COLO668 (cell line): ENCODE measurements around the gene BIRC6.
A peak's percentile ranks its signal among the peaks of the same experiment; 100 is the strongest.

Source experiments
- DNase-seq: peaks from one replicate; lab custom pipeline; 2025; ENCODE audit not compliant: unreplicated experiment; lab: John Stamatoyannopoulos, UW

The BIRC6 gene

DNA sequence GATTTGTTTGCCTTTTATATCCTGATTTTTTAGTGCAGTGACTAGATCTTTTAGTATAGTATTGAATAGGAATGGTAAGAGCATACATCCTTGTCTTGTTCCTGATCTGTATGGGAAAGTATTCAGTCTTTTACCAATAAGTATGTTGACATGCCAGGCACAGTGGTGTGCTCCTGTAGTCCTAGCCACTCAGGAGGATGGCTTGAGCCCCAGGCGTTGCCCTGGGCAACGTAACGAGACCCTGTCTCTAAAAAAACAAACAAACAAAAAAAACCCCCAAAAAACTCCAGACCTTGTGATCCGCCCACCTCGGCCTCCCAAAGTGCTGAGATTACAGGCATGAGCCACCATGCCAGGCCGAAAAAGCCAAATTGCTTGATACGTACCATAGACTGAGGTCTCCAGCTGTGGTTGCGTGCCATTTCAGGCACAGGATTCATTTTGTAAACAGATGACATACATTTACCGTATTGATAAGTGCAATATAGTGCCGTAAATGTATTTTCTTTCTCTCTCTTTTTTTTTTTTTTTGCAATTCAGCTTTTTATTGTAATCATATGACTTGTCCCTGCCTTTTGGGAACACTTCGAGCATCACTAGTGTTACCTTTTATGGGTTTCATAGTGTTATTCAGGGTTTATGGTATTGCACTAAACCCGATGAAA, 18.5 kb downstream of the BIRC6 start:
- DNase-seq: no peak

DNA sequence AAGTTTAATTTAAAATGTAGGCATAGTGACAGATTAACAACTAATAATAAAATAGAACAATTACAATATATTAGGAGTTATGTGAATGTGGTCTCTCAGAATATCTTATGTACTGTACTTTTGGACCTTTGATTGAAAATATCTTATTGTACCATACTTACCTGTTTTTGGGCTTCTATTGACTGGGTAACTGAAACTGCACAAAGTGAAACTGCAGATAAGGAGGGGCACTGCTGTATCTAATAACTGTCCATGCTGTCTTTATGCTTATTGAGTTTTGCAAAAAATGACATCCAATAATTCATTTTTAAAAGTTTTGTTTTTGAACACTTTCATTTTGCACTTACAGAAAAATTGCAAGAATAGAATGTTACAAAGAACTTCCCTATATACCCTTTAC, 19.9 kb downstream of the BIRC6 start:
- no peak for DNase-seq

DNA sequence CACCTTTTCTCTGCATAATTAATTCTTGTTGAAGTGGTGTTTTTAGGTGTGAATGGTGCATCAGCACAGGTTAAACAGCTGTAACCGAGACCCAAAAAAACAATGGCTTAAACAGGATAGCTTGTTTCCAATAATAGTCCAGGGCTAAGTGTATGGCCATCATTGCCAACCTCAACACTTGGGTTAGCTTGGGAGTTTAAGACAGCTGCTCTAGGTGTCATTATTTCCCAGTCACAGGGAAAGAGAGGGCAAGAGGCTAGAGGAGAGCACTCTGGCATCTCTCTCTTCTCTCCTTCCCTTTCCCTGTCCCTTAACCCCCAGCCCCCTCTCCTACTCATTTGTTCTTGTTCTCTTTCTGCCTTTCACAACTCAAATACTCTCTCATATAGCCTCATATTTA, 21.1 kb downstream of the BIRC6 start:
- DNase-seq: no peak

DNA sequence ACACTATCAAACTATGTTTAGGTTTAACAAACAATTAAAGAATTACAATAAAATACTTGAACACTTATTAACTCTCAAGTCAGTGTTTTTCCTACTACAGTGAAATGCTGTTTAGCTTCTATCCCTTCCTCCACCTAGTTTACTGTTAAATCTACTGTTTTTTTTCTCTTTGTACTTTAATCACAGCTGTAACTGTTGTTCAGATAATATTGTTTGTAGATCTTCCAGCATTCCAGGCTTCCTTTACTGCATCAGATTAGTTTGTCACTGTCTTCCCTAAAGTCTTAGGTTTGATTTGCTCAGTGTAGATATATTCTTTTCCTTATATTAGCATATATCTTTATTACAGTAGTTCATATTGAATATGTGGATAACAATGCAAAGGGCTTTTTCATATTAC, 22.5 kb downstream of the BIRC6 start:
- DNase-seq: no peak

DNA sequence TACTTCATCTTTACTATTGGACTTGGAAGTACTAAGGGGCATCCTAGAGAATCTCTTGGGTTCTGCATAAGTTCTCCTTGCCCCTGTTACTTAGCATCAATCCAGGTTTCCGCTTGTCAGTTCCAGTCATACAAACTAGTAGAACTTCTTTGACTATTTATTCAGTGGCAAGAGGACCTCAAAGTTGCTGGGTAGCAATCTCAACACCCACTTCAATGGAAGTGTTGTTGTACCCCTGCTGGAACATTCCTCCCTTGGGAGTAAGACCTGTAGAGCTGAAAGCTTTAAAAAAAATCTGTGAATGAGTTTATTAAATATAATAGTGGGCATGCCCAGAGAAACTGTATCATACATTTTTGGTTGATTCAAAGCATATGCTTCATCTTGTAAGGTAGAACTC, 27.0 kb downstream of the BIRC6 start:
- no peak for DNase-seq

DNA sequence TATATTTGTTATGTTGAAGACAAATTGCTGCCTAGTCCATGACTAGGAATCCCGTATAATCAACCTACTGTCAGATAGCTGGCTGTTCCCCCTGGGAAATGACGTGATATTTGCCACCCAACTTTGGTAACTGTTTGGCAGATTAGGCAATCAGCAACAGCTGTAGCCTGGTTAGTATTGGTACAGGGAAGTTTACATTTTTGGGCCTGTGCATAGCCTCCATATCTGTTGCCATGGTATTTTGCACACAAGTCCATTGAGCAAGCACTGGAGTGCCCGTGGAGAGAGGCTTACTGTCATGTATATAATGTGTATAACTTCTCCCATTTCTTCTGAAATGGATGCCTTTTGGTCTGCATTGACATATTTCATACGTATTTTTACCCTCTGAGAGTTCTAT, 27.7 kb downstream of the BIRC6 start:
- no peak for DNase-seq

DNA sequence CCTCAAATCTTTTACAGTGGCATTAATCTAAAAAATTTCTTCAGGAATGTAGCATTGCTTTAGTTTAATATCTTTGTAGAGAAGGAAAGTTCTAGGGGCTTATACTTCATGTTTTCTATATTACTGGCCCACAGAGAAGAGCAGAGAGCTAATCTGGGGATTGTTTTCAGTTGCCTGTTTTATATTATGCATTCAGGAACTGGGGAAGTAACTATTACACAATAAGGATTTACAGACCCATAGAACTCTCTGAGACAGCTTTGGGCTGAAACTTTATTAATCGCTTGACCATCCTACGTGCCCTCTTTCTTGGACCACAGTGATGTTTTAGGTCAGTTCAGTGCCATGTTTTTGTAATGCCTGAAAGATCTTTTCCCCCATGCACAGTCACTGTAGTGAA, 29.9 kb downstream of the BIRC6 start:
- DNase-seq: no peak

DNA sequence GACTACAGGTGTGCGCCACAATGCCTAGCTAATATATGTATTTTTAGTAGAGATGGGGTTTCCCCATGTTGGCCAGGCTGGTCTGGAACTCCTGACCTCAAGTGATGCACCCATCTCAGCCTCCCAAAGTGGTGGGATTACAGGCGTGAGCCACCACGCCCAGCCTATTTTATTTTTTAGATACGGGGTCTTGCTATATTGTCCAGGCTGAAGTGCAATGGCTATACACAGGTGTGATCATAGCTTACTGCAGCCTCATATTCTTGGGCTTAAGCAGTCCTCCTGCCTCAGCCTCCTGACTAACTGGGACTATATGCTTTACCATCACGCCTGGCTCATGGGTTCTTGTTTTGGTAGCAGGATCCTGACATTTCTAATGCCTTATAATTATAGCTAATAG, 42.4 kb downstream of the BIRC6 start:
- no peak for DNase-seq

DNA sequence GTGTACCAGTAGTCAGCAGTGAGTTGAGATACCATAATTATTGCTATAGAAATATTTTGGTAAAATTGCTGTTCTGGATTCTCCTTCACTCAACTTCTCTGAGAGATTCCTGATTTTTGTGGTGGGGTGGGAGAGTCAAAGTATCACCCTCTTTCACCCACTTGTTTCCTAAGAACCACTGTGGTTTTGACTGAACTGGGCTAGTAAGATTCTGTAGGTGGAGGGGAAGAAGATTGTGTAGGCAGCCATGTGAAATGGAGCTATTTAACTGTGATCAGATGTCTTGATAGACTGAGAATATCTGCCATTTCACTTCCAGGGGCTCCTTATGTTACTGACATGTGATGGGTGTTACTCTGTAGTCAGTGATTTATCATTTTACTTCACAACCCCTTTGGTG, 45.3 kb downstream of the BIRC6 start:
- DNase-seq: no peak

DNA sequence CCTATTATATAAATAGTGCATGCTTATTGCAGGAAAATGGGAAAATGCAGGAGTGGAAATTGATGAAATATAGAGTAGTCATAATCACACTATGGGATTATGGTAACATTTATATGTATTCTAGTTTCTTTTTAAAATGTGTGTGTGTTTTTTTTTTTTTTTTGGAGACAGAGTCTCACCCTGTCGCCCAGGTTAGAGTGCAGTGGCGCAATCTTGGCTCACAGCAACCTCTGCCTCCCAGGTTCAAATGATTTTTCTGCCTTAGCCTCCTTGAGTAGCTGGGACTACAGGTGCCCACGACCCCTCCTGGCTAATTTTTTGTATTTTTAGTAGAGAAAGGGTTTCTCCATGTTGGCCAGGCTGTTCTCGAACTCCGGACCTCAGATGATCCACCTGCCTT, 47.0 kb downstream of the BIRC6 start:
- no peak for DNase-seq

DNA sequence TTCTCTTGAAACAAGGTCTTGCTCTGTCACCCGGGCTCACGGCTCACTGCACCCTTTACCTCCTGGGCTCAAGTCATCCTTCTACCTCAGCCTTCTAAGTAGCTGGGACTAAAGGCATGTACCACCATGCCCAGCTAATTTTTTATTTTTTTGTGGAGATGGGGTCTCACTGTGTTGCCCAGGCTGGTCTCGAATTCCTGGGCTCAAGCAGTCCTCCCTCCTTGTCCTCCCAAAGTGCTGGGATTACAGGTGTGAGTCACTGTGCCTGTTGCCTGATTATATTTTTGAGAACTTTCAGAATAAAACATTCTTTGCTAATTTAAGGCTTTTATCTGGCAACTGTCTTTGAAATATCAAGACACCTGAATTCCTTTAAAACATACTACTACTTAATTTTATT, 47.9 kb downstream of the BIRC6 start:
- no peak for DNase-seq

DNA sequence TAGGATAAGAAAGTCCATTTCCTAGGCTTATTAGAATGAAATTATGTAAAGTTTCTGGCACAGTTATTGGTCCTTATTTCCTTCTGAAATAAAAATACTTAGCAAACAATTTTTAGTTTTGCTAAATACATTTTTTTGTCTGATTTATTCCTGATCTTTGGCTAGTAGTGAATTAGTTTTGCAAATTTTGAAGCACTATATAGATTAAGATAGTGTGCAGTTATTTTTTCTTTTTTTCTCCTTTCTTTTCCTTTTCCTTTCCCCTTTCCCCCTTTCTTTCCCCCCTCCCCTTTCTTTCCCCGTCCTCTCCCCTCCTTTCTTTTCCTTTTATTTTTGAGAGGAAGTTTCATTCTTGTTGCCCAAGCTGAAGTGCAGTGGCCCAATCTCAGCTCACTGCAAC, 59.7 kb downstream of the BIRC6 start:
- DNase-seq: no peak

DNA sequence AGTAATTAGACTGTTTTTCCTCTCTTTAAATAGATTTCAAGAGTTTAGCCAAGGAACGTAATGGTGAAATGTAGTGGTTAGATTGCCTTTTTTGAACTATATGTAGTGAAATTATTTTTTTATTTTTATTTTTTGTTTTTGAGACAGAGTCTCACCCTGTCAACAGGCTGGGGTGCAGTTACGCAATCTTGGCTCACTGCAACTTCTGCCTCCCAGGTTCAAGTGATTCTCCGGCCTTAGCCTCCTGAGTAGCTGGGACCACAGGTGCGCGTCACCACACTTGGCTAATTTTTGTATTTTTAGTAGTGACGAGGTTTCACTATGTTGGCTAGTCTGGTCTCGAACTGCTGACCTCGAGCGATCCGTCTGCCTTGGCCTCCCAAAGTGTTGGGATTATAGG, 60.8 kb downstream of the BIRC6 start:
- DNase-seq: no peak

DNA sequence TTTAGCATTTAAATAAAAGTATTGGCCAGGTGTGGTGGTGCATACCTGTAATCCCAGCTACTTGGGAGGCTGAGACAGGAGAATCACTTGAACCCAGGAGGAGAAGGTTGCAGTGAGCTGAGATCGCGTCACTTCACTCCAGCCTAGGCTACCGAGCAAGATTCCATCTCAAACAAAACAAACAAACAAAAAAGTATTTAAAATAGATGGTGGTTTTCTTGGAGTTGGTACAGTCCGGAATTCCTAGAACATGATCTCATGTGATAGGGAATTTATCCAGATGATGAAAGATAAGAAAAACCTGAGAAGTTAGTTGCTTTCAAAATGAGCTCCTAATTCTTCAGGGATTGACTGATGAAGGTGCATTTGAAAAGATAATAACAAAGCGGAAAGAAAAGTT, 62.0 kb downstream of the BIRC6 start:
- DNase-seq: no peak

DNA sequence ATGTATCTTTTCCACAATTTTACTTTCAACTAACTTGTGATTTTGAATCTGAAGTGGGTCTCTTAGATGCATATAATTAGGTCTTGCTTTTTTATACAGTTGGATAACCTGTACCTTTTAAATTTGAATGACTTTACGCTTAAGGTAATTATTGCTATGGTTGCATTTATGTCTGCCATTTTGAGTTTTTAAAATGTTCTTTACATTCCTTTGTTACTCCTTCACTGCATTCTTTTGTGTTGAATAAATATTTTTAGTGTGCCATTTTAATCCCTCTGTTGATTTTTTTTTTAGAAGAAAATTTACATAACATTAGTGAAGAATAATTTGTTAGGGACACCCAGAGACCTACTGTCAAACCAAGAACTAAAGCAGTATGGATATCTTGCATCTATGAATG, 65.3 kb downstream of the BIRC6 start:
- no peak for DNase-seq

DNA sequence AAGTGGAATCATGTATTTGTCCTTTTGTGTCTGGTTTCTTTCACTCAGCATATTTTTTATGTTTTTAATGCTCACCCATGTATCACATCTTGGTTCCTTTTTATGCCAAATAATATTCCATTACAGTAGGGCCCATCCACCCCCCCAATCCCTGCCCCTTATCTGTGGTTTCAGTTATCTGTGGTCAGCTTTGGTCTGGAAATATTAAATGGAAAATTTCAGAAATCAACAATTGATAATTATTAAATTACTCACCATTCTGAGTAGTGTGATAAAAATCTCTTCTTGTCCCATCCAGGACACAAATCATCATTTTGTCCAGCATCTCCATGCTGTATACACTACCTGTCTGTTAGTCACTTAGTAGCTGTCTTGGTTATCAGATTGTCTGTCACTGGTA, 66.7 kb downstream of the BIRC6 start:
- no peak for DNase-seq

DNA sequence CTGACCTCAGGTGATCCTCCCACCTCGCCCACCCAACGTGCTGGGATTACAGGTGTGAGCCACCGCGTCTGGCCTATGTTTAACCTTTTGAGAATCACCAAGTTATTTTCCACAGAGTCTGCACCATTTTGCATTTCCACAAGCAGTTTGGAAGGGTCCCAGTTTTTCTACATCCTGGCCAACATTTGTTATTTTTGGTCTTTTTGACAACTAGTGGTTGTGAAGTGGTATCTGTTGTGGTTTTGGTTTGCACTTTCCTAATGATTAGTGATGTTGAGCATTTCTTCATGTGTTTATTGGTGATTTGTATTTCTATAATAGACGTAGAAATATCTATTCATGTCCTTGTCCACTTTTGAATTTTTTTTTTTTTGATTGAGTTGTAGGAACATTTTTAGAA, 67.9 kb downstream of the BIRC6 start:
- DNase-seq: no peak

DNA sequence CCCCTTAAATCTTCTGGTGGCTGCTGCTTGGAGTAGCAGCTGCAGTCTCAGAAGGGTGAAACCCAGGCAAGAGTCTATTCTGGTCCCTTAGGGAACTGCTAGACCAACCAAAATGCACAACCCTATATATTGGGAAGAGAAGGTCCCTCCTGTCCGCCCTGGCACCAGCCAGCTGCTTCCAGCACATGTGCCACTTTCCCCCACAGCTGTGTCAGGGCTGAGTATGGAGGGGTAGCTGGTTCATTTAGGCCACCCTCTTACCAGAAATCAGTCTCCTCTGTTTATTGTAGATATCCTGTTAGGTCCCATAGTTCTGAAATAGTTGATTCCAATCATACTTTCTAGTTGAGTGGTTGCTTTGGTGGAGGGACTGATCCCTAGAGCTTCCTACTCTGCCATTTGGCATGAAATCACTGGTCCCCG, 68.9 kb downstream of the BIRC6 start:
- DNase-seq: no peak

DNA sequence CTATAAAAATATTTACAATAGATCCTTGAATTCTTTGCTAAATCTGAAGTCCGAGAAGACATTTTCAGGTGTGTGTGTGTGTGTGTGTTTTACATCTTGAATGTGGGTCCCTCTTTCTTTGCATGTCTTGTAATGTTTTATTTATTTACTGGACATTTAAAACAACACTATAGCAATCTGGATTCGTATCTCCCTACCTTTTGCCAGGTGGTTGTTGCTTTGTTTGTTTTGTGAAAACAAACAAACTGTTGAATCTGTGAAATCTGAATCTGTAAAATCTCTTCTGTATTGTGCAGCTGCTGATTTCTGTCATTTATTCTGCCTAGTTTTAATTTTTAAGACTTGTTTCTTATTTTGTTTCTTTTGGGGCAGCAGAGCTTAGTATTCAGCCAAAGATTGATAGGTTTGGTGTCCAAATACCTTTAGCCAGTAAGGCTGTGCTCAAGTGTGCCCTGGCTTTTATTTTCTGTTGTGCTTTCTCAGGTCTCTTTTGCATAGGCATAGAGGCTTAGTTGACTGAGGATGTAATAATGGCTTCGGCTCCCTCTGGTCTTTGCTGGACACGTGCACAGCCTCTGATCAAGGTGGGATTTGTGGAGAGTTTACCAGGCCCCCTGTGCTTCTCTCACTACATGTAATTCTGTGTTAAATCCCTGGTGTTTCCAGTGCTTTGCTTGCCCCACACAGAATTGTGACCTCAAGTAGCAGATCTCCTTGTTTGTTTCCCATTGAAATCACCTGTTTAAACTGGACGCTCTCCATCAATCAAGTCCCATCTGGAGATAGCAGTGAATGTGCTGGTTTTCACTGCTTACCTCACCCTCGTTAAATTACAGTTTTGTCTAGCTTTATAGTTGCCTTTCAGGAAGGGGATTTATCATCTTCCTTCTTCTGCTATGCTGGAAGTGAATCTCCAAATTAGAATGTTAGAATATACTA, 71.1 kb downstream of the BIRC6 start:
- DNase-seq: peak; percentile 39

DNA sequence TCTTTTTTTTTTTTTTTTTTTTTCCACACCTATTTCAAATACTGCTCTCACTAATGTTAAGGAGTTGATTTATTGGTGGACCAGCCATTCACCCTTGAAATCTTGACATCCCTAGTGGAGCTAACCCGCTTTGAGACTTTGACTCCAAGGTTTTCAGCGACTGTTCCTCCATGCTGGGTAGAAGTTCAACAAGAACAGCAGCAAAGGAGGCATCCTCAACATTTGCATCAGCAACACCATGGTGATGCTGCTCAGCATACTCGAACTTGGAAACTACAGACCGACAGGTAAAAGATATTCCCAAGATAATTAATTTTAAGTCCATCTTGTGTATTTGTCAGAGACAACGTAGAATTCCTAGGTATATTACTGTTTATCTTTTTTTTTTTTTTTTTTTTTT, 74.0 kb downstream of the BIRC6 start:
- no peak for DNase-seq

DNA sequence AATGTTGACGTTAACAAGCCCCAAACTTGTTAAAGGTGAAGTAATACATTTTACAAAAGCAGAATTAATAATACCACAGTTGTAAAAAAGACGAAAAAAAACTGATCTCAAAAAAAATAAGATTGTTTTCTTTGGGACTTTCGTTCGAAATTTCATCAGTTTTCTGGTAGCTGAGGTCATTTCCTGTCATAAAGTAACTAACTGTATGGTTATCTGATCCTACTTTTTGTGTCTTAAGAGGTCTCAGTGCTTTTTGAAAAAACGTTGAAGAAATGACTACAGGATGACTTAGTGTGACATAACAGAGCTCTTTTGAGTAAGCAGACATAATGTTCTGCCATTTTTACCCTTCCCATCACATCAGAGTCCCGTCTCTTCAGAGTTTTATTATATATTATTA, 79.3 kb downstream of the BIRC6 start:
- DNase-seq: no peak

DNA sequence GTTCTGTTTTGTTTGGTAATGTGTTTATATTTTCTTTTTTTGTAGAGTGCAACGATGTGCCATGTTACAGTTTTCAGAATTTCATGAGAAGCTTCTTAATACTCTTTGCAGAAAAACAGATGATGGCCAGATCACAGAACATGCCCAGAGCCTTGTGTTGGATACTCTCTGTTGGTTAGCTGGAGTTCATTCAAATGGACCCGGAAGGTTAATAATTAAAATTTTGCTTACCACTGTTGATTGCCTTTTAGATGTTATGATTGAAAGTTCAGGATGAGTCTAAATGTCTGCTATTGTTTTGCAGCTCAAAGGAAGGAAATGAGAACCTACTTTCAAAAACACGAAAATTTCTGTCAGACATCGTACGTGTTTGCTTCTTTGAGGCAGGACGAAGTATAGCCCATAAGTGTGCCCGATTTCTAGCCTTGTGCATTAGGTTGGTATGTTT, 85.2 kb downstream of the BIRC6 start:
- no peak for DNase-seq

DNA sequence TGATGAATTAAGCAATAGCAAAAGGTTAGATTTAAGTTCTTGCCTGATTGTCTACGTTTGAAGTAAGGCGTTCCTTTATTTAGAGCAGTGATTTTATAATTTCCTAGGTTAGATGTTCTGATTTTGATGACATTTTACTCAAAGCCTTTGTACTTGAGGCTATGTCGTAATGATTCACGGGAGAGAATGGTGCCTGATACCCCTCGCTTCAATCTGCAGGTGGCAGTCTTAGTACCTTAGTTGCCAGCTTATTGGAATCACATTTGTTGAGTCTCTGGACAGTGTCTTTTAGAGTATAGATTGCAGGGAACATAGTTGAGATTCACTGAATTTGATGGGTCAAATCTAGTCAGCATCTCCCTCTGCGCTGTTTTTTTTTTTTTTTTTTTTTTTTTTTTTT, 89.5 kb downstream of the BIRC6 start:
- no peak for DNase-seq
